ENCODE results near the gene ISOC2. TPM values are rescaled to one million over a fixed set of nuclear protein-coding genes. Genes with fewer than 3 reads are reported as not detected.

The ISOC2 gene
- total and polyA plus RNA-seq, 9 of the 15 experiments (the other 6 are each of a cell fraction or from before 2014, with no cell fraction given), result 1.2 to 229 (median 58.3) TPM

DNA sequence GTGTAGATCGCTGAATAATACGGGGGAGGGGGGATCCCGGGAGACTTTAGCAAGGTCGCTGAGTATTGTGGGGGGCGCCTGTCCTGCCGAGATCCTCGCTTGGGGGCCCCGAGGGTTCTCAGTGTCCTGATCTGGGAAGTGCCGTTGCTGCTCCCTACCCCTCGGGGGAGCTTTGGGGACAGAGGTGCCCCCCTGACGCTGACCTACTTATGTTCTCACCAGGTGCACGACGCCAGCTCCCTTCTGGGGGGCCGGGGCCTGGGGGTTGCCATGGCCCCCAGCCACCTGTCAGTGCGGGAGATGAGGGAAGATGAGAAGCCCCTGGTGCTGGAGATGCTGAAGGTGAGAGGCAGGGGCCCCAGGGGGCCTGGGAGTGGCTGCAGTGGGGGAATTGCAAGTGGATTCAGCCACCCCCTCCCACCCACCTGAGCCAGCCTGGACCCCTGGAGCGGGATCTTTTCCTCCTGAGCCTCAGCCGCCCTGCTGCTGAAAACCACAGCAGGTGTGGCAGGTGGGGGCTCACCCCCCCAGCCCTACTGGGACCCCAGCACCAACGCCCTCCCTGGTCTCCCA is 24.1 kb upstream of the ISOC2 start (continued):
- TF ChIP-seq NR2C2 (CRISPR knock-in tag; IDR thresholded peaks at IDR 0.05) (no peak), NR2C2 (tag; IDR thresholded peaks at IDR 0.05) (no peak), NCOR1 (IDR thresholded peaks at IDR 0.05) (no peak), PHF8 (IDR thresholded peaks at IDR 0.05; ENCODE audit: borderline replicate concordance, low read length) (peak; percentile 21; the same call in 1 of the 2 replicates), HNRNPL (IDR thresholded peaks at IDR 0.05; ENCODE audit: low read depth, low read length) (no peak), PCBP2 (IDR thresholded peaks at IDR 0.05; ENCODE audit: low read depth, low read length, poor library complexity, severe bottlenecking) (no peak), ELF1 (tag; IDR thresholded peaks at IDR 0.05) (peak; percentile 52; the same call in 1 of the 2 replicates), RBFOX2 (IDR thresholded peaks at IDR 0.05; ENCODE audit: low read depth, low read length) (0 out of 2 replicates have a peak, but pooled peaks have one; percentile 0), POLR2A (conservative IDR thresholded peaks at IDR 0.05) (peak; percentile 4), TBP (optimal IDR thresholded peaks at IDR 0.05; ENCODE audit: low read depth, low read length) (no peak), CREBBP (IDR thresholded peaks at IDR 0.05; ENCODE audit: low read depth, low read length) (no peak), ZNF584 (CRISPR knock-in tag; IDR thresholded peaks at IDR 0.05; ENCODE audit: low read depth) (no peak), POLR2G (IDR thresholded peaks at IDR 0.05; ENCODE audit: low read depth, low read length) (peak; percentile 58), ZNF253 (CRISPR knock-in tag; conservative IDR thresholded peaks at IDR 0.05) (no peak)
- TF ChIP-seq, protein P1, sequence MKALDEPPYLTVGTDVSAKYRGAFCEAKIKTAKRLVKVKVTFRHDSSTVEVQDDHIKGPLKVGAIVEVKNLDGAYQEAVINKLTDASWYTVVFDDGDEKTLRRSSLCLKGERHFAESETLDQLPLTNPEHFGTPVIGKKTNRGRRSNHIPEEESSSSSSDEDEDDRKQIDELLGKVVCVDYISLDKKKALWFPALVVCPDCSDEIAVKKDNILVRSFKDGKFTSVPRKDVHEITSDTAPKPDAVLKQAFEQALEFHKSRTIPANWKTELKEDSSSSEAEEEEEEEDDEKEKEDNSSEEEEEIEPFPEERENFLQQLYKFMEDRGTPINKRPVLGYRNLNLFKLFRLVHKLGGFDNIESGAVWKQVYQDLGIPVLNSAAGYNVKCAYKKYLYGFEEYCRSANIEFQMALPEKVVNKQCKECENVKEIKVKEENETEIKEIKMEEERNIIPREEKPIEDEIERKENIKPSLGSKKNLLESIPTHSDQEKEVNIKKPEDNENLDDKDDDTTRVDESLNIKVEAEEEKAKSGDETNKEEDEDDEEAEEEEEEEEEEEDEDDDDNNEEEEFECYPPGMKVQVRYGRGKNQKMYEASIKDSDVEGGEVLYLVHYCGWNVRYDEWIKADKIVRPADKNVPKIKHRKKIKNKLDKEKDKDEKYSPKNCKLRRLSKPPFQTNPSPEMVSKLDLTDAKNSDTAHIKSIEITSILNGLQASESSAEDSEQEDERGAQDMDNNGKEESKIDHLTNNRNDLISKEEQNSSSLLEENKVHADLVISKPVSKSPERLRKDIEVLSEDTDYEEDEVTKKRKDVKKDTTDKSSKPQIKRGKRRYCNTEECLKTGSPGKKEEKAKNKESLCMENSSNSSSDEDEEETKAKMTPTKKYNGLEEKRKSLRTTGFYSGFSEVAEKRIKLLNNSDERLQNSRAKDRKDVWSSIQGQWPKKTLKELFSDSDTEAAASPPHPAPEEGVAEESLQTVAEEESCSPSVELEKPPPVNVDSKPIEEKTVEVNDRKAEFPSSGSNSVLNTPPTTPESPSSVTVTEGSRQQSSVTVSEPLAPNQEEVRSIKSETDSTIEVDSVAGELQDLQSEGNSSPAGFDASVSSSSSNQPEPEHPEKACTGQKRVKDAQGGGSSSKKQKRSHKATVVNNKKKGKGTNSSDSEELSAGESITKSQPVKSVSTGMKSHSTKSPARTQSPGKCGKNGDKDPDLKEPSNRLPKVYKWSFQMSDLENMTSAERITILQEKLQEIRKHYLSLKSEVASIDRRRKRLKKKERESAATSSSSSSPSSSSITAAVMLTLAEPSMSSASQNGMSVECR (CRISPR knock-in tag; IDR thresholded peaks at IDR 0.05), result 0 out of 2 replicates have a peak, but pooled peaks have one; percentile 4
- TF ChIP-seq, protein P2, sequence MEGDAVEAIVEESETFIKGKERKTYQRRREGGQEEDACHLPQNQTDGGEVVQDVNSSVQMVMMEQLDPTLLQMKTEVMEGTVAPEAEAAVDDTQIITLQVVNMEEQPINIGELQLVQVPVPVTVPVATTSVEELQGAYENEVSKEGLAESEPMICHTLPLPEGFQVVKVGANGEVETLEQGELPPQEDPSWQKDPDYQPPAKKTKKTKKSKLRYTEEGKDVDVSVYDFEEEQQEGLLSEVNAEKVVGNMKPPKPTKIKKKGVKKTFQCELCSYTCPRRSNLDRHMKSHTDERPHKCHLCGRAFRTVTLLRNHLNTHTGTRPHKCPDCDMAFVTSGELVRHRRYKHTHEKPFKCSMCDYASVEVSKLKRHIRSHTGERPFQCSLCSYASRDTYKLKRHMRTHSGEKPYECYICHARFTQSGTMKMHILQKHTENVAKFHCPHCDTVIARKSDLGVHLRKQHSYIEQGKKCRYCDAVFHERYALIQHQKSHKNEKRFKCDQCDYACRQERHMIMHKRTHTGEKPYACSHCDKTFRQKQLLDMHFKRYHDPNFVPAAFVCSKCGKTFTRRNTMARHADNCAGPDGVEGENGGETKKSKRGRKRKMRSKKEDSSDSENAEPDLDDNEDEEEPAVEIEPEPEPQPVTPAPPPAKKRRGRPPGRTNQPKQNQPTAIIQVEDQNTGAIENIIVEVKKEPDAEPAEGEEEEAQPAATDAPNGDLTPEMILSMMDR (IDR thresholded peaks at IDR 0.05 in 2 of 3, conservative IDR thresholded peaks at IDR 0.05 in 1 of 3; ENCODE audit: insufficient read depth in 2 of 3, low read depth in 1 of 3, low read length in 3 of 3), result 0 out of 6 replicates have a peak, but pooled peaks of 1 of the 3 experiments have one; percentile 3
- TF ChIP-seq, protein P3, sequence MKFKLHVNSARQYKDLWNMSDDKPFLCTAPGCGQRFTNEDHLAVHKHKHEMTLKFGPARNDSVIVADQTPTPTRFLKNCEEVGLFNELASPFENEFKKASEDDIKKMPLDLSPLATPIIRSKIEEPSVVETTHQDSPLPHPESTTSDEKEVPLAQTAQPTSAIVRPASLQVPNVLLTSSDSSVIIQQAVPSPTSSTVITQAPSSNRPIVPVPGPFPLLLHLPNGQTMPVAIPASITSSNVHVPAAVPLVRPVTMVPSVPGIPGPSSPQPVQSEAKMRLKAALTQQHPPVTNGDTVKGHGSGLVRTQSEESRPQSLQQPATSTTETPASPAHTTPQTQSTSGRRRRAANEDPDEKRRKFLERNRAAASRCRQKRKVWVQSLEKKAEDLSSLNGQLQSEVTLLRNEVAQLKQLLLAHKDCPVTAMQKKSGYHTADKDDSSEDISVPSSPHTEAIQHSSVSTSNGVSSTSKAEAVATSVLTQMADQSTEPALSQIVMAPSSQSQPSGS (CRISPR knock-in tag; IDR thresholded peaks at IDR 0.05), result peak; percentile 8; the same call in 1 of the 2 replicates
